ENCODE results near the gene SAMD7.

Gene SAMD7

GRCh38 chr3:169907476-169907875 is 3.9 kb upstream of the SAMD7 start:
- H3K4me3 ChIP-seq (ENCODE audit: low read depth, low read length), result no peak overlapping the region

- H3K4me3 ChIP-seq (ENCODE audit: low read depth, low read length), result no peak overlapping the region
Measured at GRCh38 chr3:169907944-169908343, 3.4 kb upstream of the SAMD7 start.

- H3K4me3 ChIP-seq (ENCODE audit: low read depth, low read length), result no peak overlapping the region
Measured at GRCh38 chr3:169913323-169913722, 2.0 kb downstream of the SAMD7 start.

- no peak overlapping the region for H3K4me3 ChIP-seq (ENCODE audit: low read depth, low read length)
Measured at GRCh38 chr3:169914321-169914720, 2.9 kb downstream of the SAMD7 start.

GRCh38 chr3:169923189-169923588 is 11.8 kb downstream of the SAMD7 start:
- no peak overlapping the region for H3K4me3 ChIP-seq (ENCODE audit: low read depth, low read length)

GRCh38 chr3:169923831-169924230 is 12.5 kb downstream of the SAMD7 start:
- H3K4me3 ChIP-seq (ENCODE audit: low read depth, low read length), result no peak overlapping the region

GRCh38 chr3:169929830-169930519 is 18.6 kb downstream of the SAMD7 start:
- no peak overlapping the region for H3K4me3 ChIP-seq (ENCODE audit: low read depth, low read length)

- H3K4me3 ChIP-seq (ENCODE audit: low read depth, low read length), result no peak overlapping the region
Measured at GRCh38 chr3:169930843-169931242, 19.5 kb downstream of the SAMD7 start.

GRCh38 chr3:169931747-169932520 is 20.6 kb downstream of the SAMD7 start:
- H3K4me3 ChIP-seq (ENCODE audit: low read depth, low read length), result no peak overlapping the region

- no peak overlapping the region for H3K4me3 ChIP-seq (ENCODE audit: low read depth, low read length)
Measured at GRCh38 chr3:169939320-169939719, 27.9 kb downstream of the SAMD7 start.

GRCh38 chr3:169939751-169940150 is 28.4 kb downstream of the SAMD7 start:
- no peak overlapping the region for H3K4me3 ChIP-seq (ENCODE audit: low read depth, low read length)

GRCh38 chr3:169940470-169941181 is 29.3 kb downstream of the SAMD7 start:
- H3K4me3 ChIP-seq (ENCODE audit: low read depth, low read length), result no peak overlapping the region

- no peak overlapping the region for H3K4me3 ChIP-seq (ENCODE audit: low read depth, low read length)
Measured at GRCh38 chr3:169945313-169945712, 33.9 kb downstream of the SAMD7 start.

GRCh38 chr3:169946336-169946735 is 35.0 kb downstream of the SAMD7 start:
- no peak overlapping the region for H3K4me3 ChIP-seq (ENCODE audit: low read depth, low read length)

- no peak overlapping the region for H3K4me3 ChIP-seq (ENCODE audit: low read depth, low read length)
Measured at GRCh38 chr3:169948559-169949448, 37.4 kb downstream of the SAMD7 start.

GRCh38 chr3:169952045-169952444 is 40.7 kb downstream of the SAMD7 start:
- H3K4me3 ChIP-seq (ENCODE audit: low read depth, low read length), result no peak overlapping the region

GRCh38 chr3:169953462-169954141 is 42.2 kb downstream of the SAMD7 start:
- no peak overlapping the region for H3K4me3 ChIP-seq (ENCODE audit: low read depth, low read length)

- no peak overlapping the region for H3K4me3 ChIP-seq (ENCODE audit: low read depth, low read length)
Measured at GRCh38 chr3:169954142-169954756, 42.9 kb downstream of the SAMD7 start.

- H3K4me3 ChIP-seq (ENCODE audit: low read depth, low read length), result no peak overlapping the region
Measured at GRCh38 chr3:169955406-169955805, 44.0 kb downstream of the SAMD7 start.

GRCh38 chr3:169964176-169964575 is 52.8 kb downstream of the SAMD7 start:
- no peak overlapping the region for H3K4me3 ChIP-seq (ENCODE audit: low read depth, low read length)

Measured in iPS-11a (cell line).